HG02981 (cell line): ENCODE measurements around the gene PRICKLE4.

Experiments used
- ATAC-seq: cut with Tn5 transposase; IDR thresholded peaks from one replicate; pipeline ENCODE4 v1.9.1; 2021; ENCODE audit warnings: mild to moderate bottlenecking, moderate library complexity; ENCODE audit not compliant: unreplicated experiment

PRICKLE4 gene

DNA sequence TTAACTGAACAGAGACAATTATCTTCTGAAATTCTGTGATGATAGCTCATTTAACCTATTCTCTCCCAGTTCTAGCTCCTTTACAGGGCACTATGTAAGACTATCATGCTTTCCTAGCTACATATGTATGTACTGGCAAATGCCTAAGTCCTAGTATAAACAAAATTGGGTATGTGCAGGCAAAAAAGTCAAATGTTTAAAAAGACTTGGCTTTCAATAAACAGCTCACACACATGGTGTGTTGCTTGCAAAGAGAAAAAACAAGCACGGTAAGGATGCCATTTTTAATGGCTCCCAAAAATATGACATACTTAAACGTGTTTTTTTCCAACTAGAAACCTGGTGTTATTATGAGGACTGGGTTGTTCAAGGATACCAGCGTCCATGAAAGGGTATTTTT, 51.7 kb downstream of the PRICKLE4 start:
- ATAC-seq, result no peak

DNA sequence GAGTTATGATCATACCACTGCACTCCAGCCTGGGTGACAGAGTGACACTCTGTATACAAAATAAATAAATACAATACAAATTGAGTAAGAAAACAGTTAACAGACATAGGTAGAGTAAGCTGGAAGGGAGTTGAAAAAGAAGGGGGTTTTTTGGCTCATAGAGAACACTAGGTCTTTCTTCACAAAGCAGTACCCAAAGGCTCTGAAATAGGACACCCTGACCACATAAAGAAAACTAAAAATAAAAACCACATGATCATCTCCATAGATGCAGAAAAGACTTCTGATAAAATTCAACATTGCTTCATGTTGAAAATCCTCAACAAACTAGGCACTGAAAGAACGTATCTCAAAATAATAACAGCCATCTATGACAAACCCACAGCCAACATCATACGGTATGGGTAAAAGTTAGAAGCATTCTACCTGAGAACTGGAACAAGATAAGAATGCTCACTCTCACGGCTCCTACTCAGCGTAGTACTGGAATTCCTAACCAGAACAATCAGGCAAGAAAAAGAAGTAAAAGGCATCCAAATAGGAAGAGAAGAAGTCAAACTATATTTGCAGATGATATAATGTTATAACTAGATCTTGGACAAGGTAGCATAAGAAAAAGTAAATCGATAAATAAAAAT, 55.6 kb downstream of the PRICKLE4 start:
- ATAC-seq, result no peak

DNA sequence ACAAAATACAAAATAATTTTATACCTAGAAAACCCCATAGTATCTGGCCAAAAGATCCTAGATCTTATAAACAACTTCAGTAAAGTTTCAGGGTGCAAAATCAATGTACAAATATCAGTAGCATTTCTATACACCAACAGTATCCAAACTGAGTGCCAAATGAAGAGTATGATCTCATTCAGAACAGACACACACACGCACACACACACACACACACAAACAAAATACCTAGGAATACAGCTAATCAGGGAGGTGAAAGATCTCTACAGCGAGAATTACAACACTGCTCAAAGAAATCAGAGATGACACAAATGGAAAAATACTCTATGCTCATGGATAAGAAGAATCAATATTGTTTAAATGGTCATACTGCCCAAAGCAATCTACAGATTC, 56.1 kb downstream of the PRICKLE4 start:
- ATAC-seq, result no peak
